ENCODE results near the gene NME3.

The NME3 gene

GRCh38 chr16:1779234-1779701 is 7.9 kb upstream of the NME3 start:
- H3K4me3 ChIP-seq (ENCODE audit: low read depth, low read length): no peak overlapping the region
- TF ChIP-seq CTCF (IDR thresholded peaks at IDR 0.05; ENCODE audit: low read depth, low read length): no peak

- no peak for TF ChIP-seq CTCF (IDR thresholded peaks at IDR 0.05; ENCODE audit: low read depth, low read length)
- H3K4me3 ChIP-seq (ENCODE audit: low read depth, low read length): no peak overlapping the region
These were observed 7.1 kb upstream of the NME3 start for GRCh38 chr16:1778200-1779179.

- no peak for TF ChIP-seq CTCF (IDR thresholded peaks at IDR 0.05; ENCODE audit: low read depth, low read length)
These were observed 6.2 kb upstream of the NME3 start for GRCh38 chr16:1777375-1778199.

GRCh38 chr16:1776991-1777374 is 5.6 kb upstream of the NME3 start:
- no peak for TF ChIP-seq CTCF (IDR thresholded peaks at IDR 0.05; ENCODE audit: low read depth, low read length)
- H3K4me3 ChIP-seq (ENCODE audit: low read depth, low read length): no peak overlapping the region

More at GRCh38 chr16:1777375-1778199, 6.2 kb upstream of the NME3 start:
- H3K4me3 ChIP-seq (ENCODE audit: low read depth, low read length): no peak overlapping the region

GRCh38 chr16:1776672-1776955 is 5.3 kb upstream of the NME3 start:
- no peak for TF ChIP-seq CTCF (IDR thresholded peaks at IDR 0.05; ENCODE audit: low read depth, low read length)
- H3K4me3 ChIP-seq (ENCODE audit: low read depth, low read length): no peak overlapping the region

GRCh38 chr16:1775846-1776671 is 4.7 kb upstream of the NME3 start:
- TF ChIP-seq CTCF (IDR thresholded peaks at IDR 0.05; ENCODE audit: low read depth, low read length): no peak
- no peak overlapping the region for H3K4me3 ChIP-seq (ENCODE audit: low read depth, low read length)

Data from WI38 (cell line).